Adrenal gland (tissue), 12 donors: ENCODE results near the gene TNFSF9. TPM values are rescaled to one million over a fixed set of nuclear protein-coding genes. Genes with fewer than 3 reads are reported as not detected.
"Not testable (repeated sequence)": the region's sequence is repeated elsewhere in the genome, so short reads cannot be mapped to it uniquely, and the experiment has no call there.

ENCODE experiments used
- DNase-seq, 7 donors: peaks; one replicate each; pipeline ENCODE4 v3.0.0-alpha.2; 2019 to 2020
- H3K27ac ChIP-seq, 5 donors: fragments of 200-600 bp; sonication (generic) in 4 of 5; 1 replicate in 3 of 5; 2 replicates in 2 of 5; pipeline versions ENCODE4 v1.5.1 to v1.8.0; 2016 to 2020; ENCODE audit warnings: mild to moderate bottlenecking in 1 of 5
- H3K27me3 ChIP-seq: fragments of 200-600 bp; 2 replicates; pipeline ENCODE4 v1.8.0; 2021
- H3K36me3 ChIP-seq, 2 donors: fragments of 200-600 bp; replicated peaks in 1 of 2; 1 replicate in 1 of 2; 2 replicates in 1 of 2; pipeline versions ENCODE4 v1.5.1 to v1.8.0; 2018 to 2022
- H3K4me1 ChIP-seq, 2 donors: fragments of 200-600 bp; replicated peaks in 1 of 2; 1 replicate in 1 of 2; 2 replicates in 1 of 2; pipeline versions ENCODE4 v1.5.1 to v1.8.0; 2018 to 2021
- H3K4me3 ChIP-seq, 4 donors: fragments of 200-600 bp; sonication (generic) in 3 of 4; one replicate each; pipeline ENCODE4 v1.5.1; 2016 to 2018
- H3K9me3 ChIP-seq, 3 donors: fragments of 200-600 bp; sonication (generic) in 1 of 3; replicated peaks in 1 of 3; 1 replicate in 2 of 3; 2 replicates in 1 of 3; pipeline versions ENCODE4 v1.5.1 to v1.8.0; 2016 to 2021
- CTCF ChIP-seq, 6 experiments: fragments of 450-650 bp in 4 of 6; fragments of 200-600 bp in 2 of 6; sonication (generic) in 1 of 6; IDR thresholded peaks; 1 replicate in 5 of 6; 2 replicates in 1 of 6; pipeline versions ENCODE4 v1.5.1 to v1.8.0; 2016 to 2021; ENCODE audit warnings: antibody characterized with exemption in 6 of 6, mild to moderate bottlenecking in 2 of 6, moderate library complexity in 1 of 6
- POLR2A ChIP-seq, 2 donors: fragments of 450-650 bp; IDR thresholded peaks; one replicate each; pipeline ENCODE4 v1.6.1; 2017; ENCODE audit warnings: antibody characterized with exemption in 2 of 2, mild to moderate bottlenecking in 2 of 2, moderate library complexity in 1 of 2
- WGBS, 4 donors: extraction: QIAGEN DNeasy Blood & Tissue Kit in 2 of 4; methylation state at CpG; one replicate each; pipeline versions ENCODE4 v1.1.5 to v1.1.7; 2013 to 2017; 5-methylcytosine and 5-hydroxymethylcytosine counted together
- intact Hi-C, 2 donors: fragments of 100-400 bp; cut with DNase I; formaldehyde crosslinking; loops; one replicate each; pipeline versions ENCODE4 v1.14.1 to v1.15.0; 2022 to 2023
- polyA plus RNA-seq, 3 donors: library from polyadenylated mRNA; stranded (reverse); fragments of 200-250 nt in 2 of 3; fragments of 350-450 nt in 1 of 3; fragmentation: Illumina TruSeq in 1 of 3; extraction: RNeasy Lipid Tissue Mini Kit (QIAGEN cat#74804) in 1 of 3; gene quantifications; one replicate each; pipeline ENCODE4 v1.2.3, GENCODE V29; 2013 to 2014
- total RNA-seq, 9 donors: library from RNA; depleted of rRNA in 4 of 9; stranded (reverse); fragments of >200 nt in 4 of 9; fragments of 120-200 nt in 1 of 9; fragmentation: NEBNext Ultra II Directional in 1 of 9; extraction: Animal tissue kit (Norgen Biotek cat#: 25700) in 1 of 9; gene quantifications; one replicate each; pipeline versions ENCODE4 v1.1.0 to v1.2.4, GENCODE V29; 2013 to 2023
- donor health status: healthy with polysubstance abuse.
- donor health status: Bipolar disorder and iron deficiency.
- donor health status: DM: yes; HTN: yes; CAD: no.
- donor health status: DM: no; HTN: no; CAD: no.
- donor health status: DM: no; HTN: no; CAD: no.
- donor health status: DM: yes; HTN: yes; CAD: no.

The TNFSF9 gene
- total and polyA plus RNA-seq, 12 donors = 0.16 to 1.6 (median 0.58) TPM; not detected in 1

DNA sequence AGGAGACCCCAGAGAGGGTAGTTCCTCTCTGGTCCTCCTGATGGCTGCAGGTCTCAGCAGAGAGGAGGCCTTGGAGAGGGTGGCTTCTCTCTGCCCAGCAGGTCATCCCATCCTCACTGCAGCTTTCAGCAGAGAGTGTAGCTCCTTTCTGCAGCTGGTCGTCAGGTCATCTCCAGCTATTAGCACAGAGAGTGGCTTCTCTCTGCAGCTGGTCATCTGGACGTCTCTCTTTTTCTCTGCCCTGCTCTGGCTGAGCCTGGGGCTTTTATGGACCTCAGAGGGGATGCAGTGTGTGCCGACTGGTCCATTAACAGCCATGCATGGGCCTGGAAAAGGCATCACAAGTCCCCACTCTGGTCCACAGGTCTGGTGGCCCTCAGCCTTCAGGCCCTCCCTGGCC lies 20.3 kb downstream of the TNFSF9 start:
- Histone ChIP-seq H3K27ac (no peak overlapping the region), H3K4me1 (no peaks in the 10 kb centered on the region), H3K9me3 (no peaks in the 10 kb centered on the region), H3K27me3 (peaks cover 13% of the 10 kb centered on the region), H3K4me3 (no peak overlapping the region), H3K36me3 (no peaks in the 10 kb centered on the region)
- intact Hi-C loops = no loop called here
- 60 to 87% (median 78%) methylated on average over 1 to 3 of the region's 3 CpGs for WGBS, 4 donors
- DNase-seq = no peak
- TF ChIP-seq POLR2A (IDR thresholded peaks at IDR 0.05) = no peak

- no peaks in the 10 kb centered on the region for H3K9me3 ChIP-seq
- peaks cover 14% of the 10 kb centered on the region for H3K27me3 ChIP-seq
- 19 to 51% (median 42%) methylated on average over 4 to 28 of the region's 28 CpGs for WGBS, 4 donors
- no peak overlapping the region for H3K27ac ChIP-seq
- TF ChIP-seq CTCF (IDR thresholded peaks at IDR 0.05) (no peak), POLR2A (IDR thresholded peaks at IDR 0.05) (no peak)
- no peak overlapping the region for H3K4me3 ChIP-seq
- DNase-seq = no peak
- intact Hi-C loops = no loop called here
- H3K36me3 ChIP-seq = no peaks in the 10 kb centered on the region
- H3K4me1 ChIP-seq = no peaks in the 10 kb centered on the region
These were observed 21.0 kb downstream of the TNFSF9 start for GRCh38 chr19:6551607-6552450.

GRCh38 chr19:6556043-6556449 lies 25.2 kb downstream of the TNFSF9 start:
- Histone ChIP-seq H3K9me3 (no peaks in the 10 kb centered on the region), H3K27me3 (peaks cover 18% of the 10 kb centered on the region), H3K36me3 (no peaks in the 10 kb centered on the region), H3K27ac (no peak overlapping the region), H3K4me1 (no peaks in the 10 kb centered on the region), H3K4me3 (no peak overlapping the region)
- intact Hi-C loops = no loop called here
- 84 to 94% (median 87%) methylated on average over 2 of the region's 2 CpGs for WGBS, 4 donors
- no peak for TF ChIP-seq POLR2A (IDR thresholded peaks at IDR 0.05)
- TF ChIP-seq CTCF (IDR thresholded peaks at IDR 0.05) = no peak
- no peak for DNase-seq

DNA sequence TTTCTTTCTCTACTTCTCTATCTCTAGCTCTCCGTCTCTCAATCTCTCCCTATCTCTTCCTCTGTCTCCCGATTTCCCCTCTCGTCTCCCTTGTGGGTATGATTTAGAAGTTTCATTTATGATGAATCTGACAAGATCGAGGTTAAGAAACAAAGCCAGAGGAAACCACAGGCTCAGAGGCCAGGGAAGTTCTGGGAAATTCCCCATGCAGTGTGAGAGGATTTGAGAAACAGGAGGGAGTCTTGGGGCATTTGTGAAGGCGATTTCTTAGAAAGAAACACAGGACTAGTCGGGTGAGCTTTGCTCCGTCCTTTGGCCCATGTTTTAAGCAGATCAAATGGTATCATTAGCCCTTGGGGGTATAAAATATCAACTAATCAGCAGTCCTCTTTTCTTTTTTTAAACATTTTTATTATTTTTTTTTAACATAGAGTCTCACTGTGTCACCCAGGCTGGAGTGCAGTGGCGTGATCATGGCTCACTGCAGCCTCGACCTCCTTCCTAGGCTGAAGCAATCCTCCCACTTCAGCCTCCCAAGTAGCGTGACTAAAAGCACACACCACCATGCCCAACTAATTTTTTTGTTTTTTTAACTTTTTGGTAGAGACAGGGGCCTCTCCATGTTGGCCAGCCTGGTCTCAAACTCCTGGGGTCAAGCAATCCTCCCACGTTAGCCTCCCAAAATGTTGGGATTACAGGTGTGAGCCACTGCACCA lies 25.8 kb downstream of the TNFSF9 start:
- H3K36me3 ChIP-seq = no peaks in the 10 kb centered on the region
- no peak for TF ChIP-seq CTCF (IDR thresholded peaks at IDR 0.05)
- no peak for DNase-seq
- intact Hi-C loops = no loop called here
- H3K9me3 ChIP-seq = no peaks in the 10 kb centered on the region
- no peaks in the 10 kb centered on the region for H3K4me1 ChIP-seq
- WGBS, 4 donors = 56 to 65% (median 62%) methylated on average over 11 of the region's 11 CpGs
- H3K4me3 ChIP-seq = no peak overlapping the region
- H3K27ac ChIP-seq = no peak overlapping the region
- H3K27me3 ChIP-seq = peaks cover 14% of the 10 kb centered on the region

DNA sequence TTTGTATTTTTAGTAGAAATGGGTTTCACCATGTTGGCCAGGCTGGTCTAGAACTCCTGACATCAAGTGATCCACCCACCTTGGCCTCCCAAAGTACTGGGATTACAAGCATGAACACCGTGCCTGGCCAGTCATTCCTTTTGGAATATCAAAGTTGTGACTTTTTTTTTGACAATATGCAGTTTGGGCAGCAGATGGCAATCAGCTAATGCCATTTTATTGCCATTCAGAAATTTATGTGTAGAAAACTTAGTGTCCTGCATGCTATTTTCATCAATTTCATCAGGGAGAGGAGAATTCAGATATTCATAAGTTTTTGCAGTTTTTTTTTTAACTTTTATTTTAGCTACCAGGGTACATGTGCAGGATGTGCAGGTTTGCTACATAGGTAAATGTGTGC lies 31.6 kb downstream of the TNFSF9 start:
- DNase-seq, H3K9me3 ChIP-seq, H3K4me1 ChIP-seq, H3K27me3 ChIP-seq, H3K4me3 ChIP-seq, H3K36me3 ChIP-seq, intact Hi-C loops, H3K27ac ChIP-seq: not testable (repeated sequence)
- WGBS, 4 donors = 42 to 60% (median 48%) methylated on average over 1 of the region's 1 CpG
